SK-N-SH treated with all-trans-retinoic acid at 6 μM for 48 hours (cell line): ENCODE data around the gene NUBPL.

Experiments used
- ARNTL ChIP-seq: fragments of 450-650 bp; formaldehyde crosslinking; IDR thresholded peaks from 2 replicates; pipeline ENCODE4 v1.5.0; 2020; ENCODE audit warnings: low read depth, mild to moderate bottlenecking, moderate library complexity, borderline replicate concordance
- ESRRG ChIP-seq: fragments of 250-450 bp; sonication (Bioruptor Pico); IDR thresholded peaks from 2 replicates; pipeline ENCODE4 v1.6.1; 2021; ENCODE audit warnings: mild to moderate bottlenecking
- GLIS3 ChIP-seq: fragments of 250-450 bp; sonication (Bioruptor Pico); IDR thresholded peaks from 2 replicates; pipeline ENCODE4 v1.5.0; 2020; ENCODE audit warnings: mild to moderate bottlenecking, moderate library complexity
- ZFP3 ChIP-seq: fragments of 250-450 bp; sonication (Bioruptor Pico); IDR thresholded peaks from 2 replicates; pipeline ENCODE4 v1.5.0; 2020; ENCODE audit warnings: mild to moderate bottlenecking, moderate library complexity
- ZNF70 ChIP-seq: fragments of 450-650 bp; formaldehyde crosslinking; IDR thresholded peaks from 2 replicates; pipeline ENCODE4 v1.5.0; 2020; ENCODE audit warnings: mild to moderate bottlenecking, moderate library complexity
- ZNF8 ChIP-seq: fragments of 450-650 bp; formaldehyde crosslinking; IDR thresholded peaks from 2 replicates; pipeline ENCODE4 v1.5.0; 2020; ENCODE audit warnings: mild to moderate bottlenecking, moderate library complexity
- TF ChIP-seq, protein P1 (sequence below): fragments of 250-450 bp; sonication (Bioruptor Pico); IDR thresholded peaks from 2 replicates; pipeline ENCODE4 v1.8.0; 2020; ENCODE audit warnings: mild to moderate bottlenecking, moderate library complexity, borderline replicate concordance

DNA sequence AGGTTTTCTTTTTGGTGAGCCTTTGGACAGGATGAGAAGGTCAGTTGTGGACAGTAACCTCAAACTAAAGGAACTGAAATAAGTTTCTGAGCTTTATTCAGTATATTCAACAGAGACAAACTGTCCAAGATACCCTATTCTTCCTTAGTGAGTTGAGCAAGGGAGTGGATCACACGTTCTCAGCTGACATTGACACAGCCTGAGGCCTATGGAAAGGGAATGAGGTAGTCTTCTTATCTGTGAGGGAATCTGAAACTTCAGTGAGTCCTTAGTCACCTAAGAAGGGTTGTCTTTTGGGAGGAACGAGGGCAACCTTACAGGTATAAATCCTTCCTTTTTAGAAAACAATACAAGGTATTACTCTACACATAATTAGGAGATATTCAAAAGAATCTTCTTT, 5.0 kb upstream of the NUBPL start:
- no peak for TF ChIP-seq ESRRG (CRISPR knock-in tag)
- TF ChIP-seq ZNF70 (CRISPR knock-in tag): no peak
- TF ChIP-seq ARNTL: no peak
- no peak for TF ChIP-seq ZFP3 (CRISPR knock-in tag)
- no peak for TF ChIP-seq GLIS3 (CRISPR knock-in tag)
- TF ChIP-seq ZNF8 (CRISPR knock-in tag): no peak
- TF ChIP-seq, protein P1, sequence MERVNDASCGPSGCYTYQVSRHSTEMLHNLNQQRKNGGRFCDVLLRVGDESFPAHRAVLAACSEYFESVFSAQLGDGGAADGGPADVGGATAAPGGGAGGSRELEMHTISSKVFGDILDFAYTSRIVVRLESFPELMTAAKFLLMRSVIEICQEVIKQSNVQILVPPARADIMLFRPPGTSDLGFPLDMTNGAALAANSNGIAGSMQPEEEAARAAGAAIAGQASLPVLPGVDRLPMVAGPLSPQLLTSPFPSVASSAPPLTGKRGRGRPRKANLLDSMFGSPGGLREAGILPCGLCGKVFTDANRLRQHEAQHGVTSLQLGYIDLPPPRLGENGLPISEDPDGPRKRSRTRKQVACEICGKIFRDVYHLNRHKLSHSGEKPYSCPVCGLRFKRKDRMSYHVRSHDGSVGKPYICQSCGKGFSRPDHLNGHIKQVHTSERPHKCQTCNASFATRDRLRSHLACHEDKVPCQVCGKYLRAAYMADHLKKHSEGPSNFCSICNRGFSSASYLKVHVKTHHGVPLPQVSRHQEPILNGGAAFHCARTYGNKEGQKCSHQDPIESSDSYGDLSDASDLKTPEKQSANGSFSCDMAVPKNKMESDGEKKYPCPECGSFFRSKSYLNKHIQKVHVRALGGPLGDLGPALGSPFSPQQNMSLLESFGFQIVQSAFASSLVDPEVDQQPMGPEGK (CRISPR knock-in tag): no peak
